Liver (tissue), 2 donors: Measurements from ENCODE around the gene MYO5A.

Experiments used
- ZBTB33 ChIP-seq: IDR thresholded peaks from 2 replicates; pipeline ENCODE4 v1.6.1; 2016; ENCODE audit warnings: antibody characterized with exemption
- TF ChIP-seq, protein P1 (sequence below): fragments of 150-350 bp; IDR thresholded peaks from 2 replicates; pipeline ENCODE4 v1.5.1; 2017; ENCODE audit warnings: improper control_type of control experiment, low read depth, low read length; ENCODE audit not compliant: missing input control
- TF ChIP-seq, protein P2 (sequence below): IDR thresholded peaks from 2 replicates; pipeline ENCODE4 v1.6.1; 2016; ENCODE audit warnings: antibody characterized with exemption
- donor health status: healthy.

- TF ChIP-seq, protein P1, sequence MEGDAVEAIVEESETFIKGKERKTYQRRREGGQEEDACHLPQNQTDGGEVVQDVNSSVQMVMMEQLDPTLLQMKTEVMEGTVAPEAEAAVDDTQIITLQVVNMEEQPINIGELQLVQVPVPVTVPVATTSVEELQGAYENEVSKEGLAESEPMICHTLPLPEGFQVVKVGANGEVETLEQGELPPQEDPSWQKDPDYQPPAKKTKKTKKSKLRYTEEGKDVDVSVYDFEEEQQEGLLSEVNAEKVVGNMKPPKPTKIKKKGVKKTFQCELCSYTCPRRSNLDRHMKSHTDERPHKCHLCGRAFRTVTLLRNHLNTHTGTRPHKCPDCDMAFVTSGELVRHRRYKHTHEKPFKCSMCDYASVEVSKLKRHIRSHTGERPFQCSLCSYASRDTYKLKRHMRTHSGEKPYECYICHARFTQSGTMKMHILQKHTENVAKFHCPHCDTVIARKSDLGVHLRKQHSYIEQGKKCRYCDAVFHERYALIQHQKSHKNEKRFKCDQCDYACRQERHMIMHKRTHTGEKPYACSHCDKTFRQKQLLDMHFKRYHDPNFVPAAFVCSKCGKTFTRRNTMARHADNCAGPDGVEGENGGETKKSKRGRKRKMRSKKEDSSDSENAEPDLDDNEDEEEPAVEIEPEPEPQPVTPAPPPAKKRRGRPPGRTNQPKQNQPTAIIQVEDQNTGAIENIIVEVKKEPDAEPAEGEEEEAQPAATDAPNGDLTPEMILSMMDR, result no peak
- TF ChIP-seq ZBTB33, result no peak
- TF ChIP-seq, protein P2, sequence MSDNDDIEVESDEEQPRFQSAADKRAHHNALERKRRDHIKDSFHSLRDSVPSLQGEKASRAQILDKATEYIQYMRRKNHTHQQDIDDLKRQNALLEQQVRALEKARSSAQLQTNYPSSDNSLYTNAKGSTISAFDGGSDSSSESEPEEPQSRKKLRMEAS, result no peak
Measured at GRCh38 chr15:52288986-52289385, 239.7 kb downstream of the MYO5A start.
